IMR-90 (cell line): ENCODE results near the gene PSMA6. TPM values are rescaled to one million over a fixed set of nuclear protein-coding genes. Genes with fewer than 3 reads are reported as not detected.

ENCODE experiments used
- ATAC-seq: fragments of 200-7000 bp; cut with Tn5 transposase; 2 replicates; pipeline ENCODE4 v1.9.1; 2020; ENCODE audit warnings: low read depth, mild to moderate bottlenecking, moderate library complexity
- BruUV-seq: library from RNA; stranded (reverse); fragments of 400-500 nt; replicated peaks from 2 replicates; lab custom pipeline; 2021; lab: Mats Ljungman, UMichigan
- CTCF ChIA-PET: fragments of 300-600 bp; formaldehyde crosslinking; extraction: SDS; loops from one replicate; lab custom pipeline; 2021; ENCODE audit warnings: antibody characterized with exemption; lab: Yijun Ruan, JAX
- POLR2A ChIA-PET: fragments of 300-600 bp; sonication (Branson Sonifier 250); formaldehyde crosslinking; loops from one replicate; lab custom pipeline; 2022; ENCODE audit warnings: antibody characterized with exemption; ENCODE audit not compliant: unreplicated experiment; lab: Charles Lee
- DNase-seq: peaks from one replicate; pipeline ENCODE4 v3.0.0; 2013
- H2AFZ ChIP-seq: replicated peaks from 2 replicates; pipeline ENCODE3; 2013; ENCODE audit warnings: low read length, mild to moderate bottlenecking; ENCODE audit not compliant: poor library complexity
- H2AK5ac ChIP-seq: 2 replicates; pipeline ENCODE4 v1.6.1; 2013; ENCODE audit warnings: low read depth, low read length, inconsistent platforms
- H2AK9ac ChIP-seq: replicated peaks from 2 replicates; pipeline ENCODE3; 2013; ENCODE audit warnings: mild to moderate bottlenecking, low read depth, low read length, moderate library complexity; ENCODE audit not compliant: poor library complexity
- H2BK120ac ChIP-seq: 2 replicates; pipeline ENCODE4 v1.6.1; 2013; ENCODE audit warnings: low read depth, low read length, inconsistent platforms
- H2BK15ac ChIP-seq: 3 replicates; pipeline ENCODE4 v1.6.1; 2013; ENCODE audit warnings: low read depth, low read length, inconsistent platforms
- H2BK20ac ChIP-seq: 2 replicates; pipeline ENCODE4 v1.6.1; 2013; ENCODE audit warnings: low read depth, mild to moderate bottlenecking, inconsistent platforms, low read length, moderate library complexity
- H2BK5ac ChIP-seq: 2 replicates; pipeline ENCODE4 v1.6.1; 2013; ENCODE audit warnings: mild to moderate bottlenecking, low read depth, low read length, inconsistent platforms; ENCODE audit not compliant: poor library complexity, severe bottlenecking
- H3K14ac ChIP-seq: replicated peaks from 2 replicates; pipeline ENCODE4 v1.6.1; 2013; ENCODE audit warnings: low read depth, low read length, inconsistent platforms
- H3K18ac ChIP-seq: 2 replicates; pipeline ENCODE4 v1.6.1; 2013; ENCODE audit warnings: low read depth, low read length, control low read depth
- H3K23ac ChIP-seq: 2 replicates; pipeline ENCODE4 v1.6.1; 2013; ENCODE audit warnings: low read depth, low read length, inconsistent platforms
- H3K27ac ChIP-seq: 2 replicates; pipeline ENCODE4 v1.5.1; 2013; ENCODE audit warnings: mild to moderate bottlenecking, control low read depth, low read length; ENCODE audit not compliant: insufficient read depth
- H3K27me3 ChIP-seq: 2 replicates; pipeline ENCODE4 v1.6.1; 2013; ENCODE audit warnings: low read length; ENCODE audit not compliant: control insufficient read depth, insufficient read depth
- H3K36me3 ChIP-seq: 2 replicates; pipeline ENCODE4 v1.6.1; 2013; ENCODE audit warnings: low read length, mixed read lengths; ENCODE audit not compliant: control insufficient read depth, insufficient read depth
- H3K4ac ChIP-seq: 2 replicates; pipeline ENCODE4 v1.6.1; 2013; ENCODE audit warnings: low read depth, low read length, inconsistent platforms
- H3K4me1 ChIP-seq: 2 replicates; pipeline ENCODE4 v1.6.1; 2013; ENCODE audit warnings: low read length, mixed read lengths; ENCODE audit not compliant: control insufficient read depth, insufficient read depth
- H3K4me2 ChIP-seq: 2 replicates; pipeline ENCODE4 v1.6.1; 2013; ENCODE audit warnings: low read depth, mild to moderate bottlenecking, control low read depth, low read length, moderate library complexity
- H3K4me3 ChIP-seq: 2 replicates; pipeline ENCODE4 v1.5.1; 2013; ENCODE audit warnings: low read depth, mild to moderate bottlenecking, control low read depth, low read length, moderate library complexity; ENCODE audit not compliant: insufficient read depth
- H3K56ac ChIP-seq: 2 replicates; pipeline ENCODE4 v1.6.1; 2013; ENCODE audit warnings: low read length, inconsistent platforms; ENCODE audit not compliant: insufficient read depth; ENCODE audit errors: extremely low read depth
- H3K79me1 ChIP-seq, 2 experiments: 2 replicates each; pipeline ENCODE4 v1.6.1; 2013; ENCODE audit warnings: low read length in 2 of 2, inconsistent platforms in 1 of 2, low read depth in 1 of 2
- H3K9ac ChIP-seq: 2 replicates; pipeline ENCODE4 v1.6.1; 2013; ENCODE audit warnings: low read depth, low read length, control low read depth
- H3K9me1 ChIP-seq: 2 replicates; pipeline ENCODE4 v1.6.1; 2013; ENCODE audit warnings: low read length, inconsistent platforms; ENCODE audit not compliant: insufficient read depth
- H3K9me3 ChIP-seq: 2 replicates; pipeline ENCODE4 v1.6.1; 2013; ENCODE audit warnings: low read length; ENCODE audit not compliant: control insufficient read depth, insufficient read depth
- H4K20me1 ChIP-seq: 2 replicates; pipeline ENCODE4 v1.6.1; 2013; ENCODE audit warnings: low read length, inconsistent platforms; ENCODE audit not compliant: insufficient read depth
- H4K5ac ChIP-seq: 2 replicates; pipeline ENCODE4 v1.6.1; 2013; ENCODE audit warnings: mild to moderate bottlenecking, low read depth, low read length, control low read depth
- H4K8ac ChIP-seq, 2 experiments: 2 replicates each; pipeline ENCODE4 v1.6.1; 2013; ENCODE audit warnings: low read depth in 2 of 2, low read length in 2 of 2, control low read depth in 1 of 2, inconsistent platforms in 1 of 2
- H4K91ac ChIP-seq: 2 replicates; pipeline ENCODE4 v1.6.1; 2013; ENCODE audit warnings: low read depth, low read length, inconsistent platforms; ENCODE audit not compliant: insufficient read depth
- BHLHE40 ChIP-seq: fragments of 150-350 bp; IDR thresholded peaks from 2 replicates; pipeline ENCODE4 v1.6.1; 2016; ENCODE audit warnings: mild to moderate bottlenecking, low read depth, low read length
- CHD1 ChIP-seq: IDR thresholded peaks from 2 replicates; pipeline ENCODE4 v1.6.1; 2012; ENCODE audit warnings: low read depth, low read length, improper control_type of control experiment
- CTCF ChIP-seq: conservative IDR thresholded peaks from 2 replicates; pipeline ENCODE4 v1.5.1; 2012; ENCODE audit warnings: mild to moderate bottlenecking, low read depth, low read length, improper control_type of control experiment
- MAFK ChIP-seq: IDR thresholded peaks from 2 replicates; pipeline ENCODE4 v1.6.1; 2012; ENCODE audit warnings: low read depth, low read length, improper control_type of control experiment
- MAZ ChIP-seq: IDR thresholded peaks from 2 replicates; pipeline ENCODE4 v1.6.1; 2012; ENCODE audit warnings: low read depth, mild to moderate bottlenecking, low read length, improper control_type of control experiment, moderate library complexity, borderline replicate concordance
- NFE2L2 ChIP-seq: fragments of 150-350 bp; IDR thresholded peaks from 2 replicates; pipeline ENCODE4 v1.6.1; 2016; ENCODE audit warnings: low read depth, mild to moderate bottlenecking, low read length
- RAD21 ChIP-seq: IDR thresholded peaks from 2 replicates; pipeline ENCODE4 v1.6.1; 2012; ENCODE audit warnings: low read length, improper control_type of control experiment
- RCOR1 ChIP-seq: IDR thresholded peaks from 2 replicates; pipeline ENCODE4 v1.6.1; 2012; ENCODE audit warnings: mild to moderate bottlenecking, low read length, improper control_type of control experiment; ENCODE audit not compliant: insufficient replicate concordance
- SMC3 ChIP-seq: fragments of 150-350 bp; IDR thresholded peaks from 2 replicates; pipeline ENCODE4 v1.6.1; 2016; ENCODE audit warnings: low read depth, mild to moderate bottlenecking, antibody characterized with exemption, low read length, moderate library complexity
- WGBS, 2 experiments: methylation state at CpG; one replicate each; pipeline versions ENCODE4 v1.1.5 to v1.1.7; 2013; ENCODE audit warnings: missing lambda C conversion rate in 2 of 2; ENCODE audit not compliant: insufficient read length in 1 of 2; ENCODE audit errors: extremely low coverage in 2 of 2; 5-methylcytosine and 5-hydroxymethylcytosine counted together
- dilution Hi-C: fragments of 300-500 bp; cut with HindIII; formaldehyde crosslinking; loops from one replicate; pipeline ENCODE4 v1.14.3; 2018; ENCODE audit warnings: low sequenced_read_pairs; ENCODE audit not compliant: unreplicated experiment
- in situ Hi-C: fragments of 300-500 bp; cut with MboI; formaldehyde crosslinking; loops from 3 replicates; pipeline ENCODE4 v1.14.3; 2019; ENCODE audit warnings: low sequenced_read_pairs, inconsistent platforms, mixed read lengths
- intact Hi-C: fragments of 100-400 bp; cut with micrococcal nuclease; formaldehyde crosslinking; loops from 2 replicates; pipeline ENCODE4 v1.10.0; 2022
- polyA plus RNA-seq, 3 experiments: library from polyadenylated mRNA; depleted of rRNA; stranded (reverse); fragments of >200 nt; gene quantifications; 2 replicates each; pipeline ENCODE4 v1.2.3, GENCODE V29; 2012; ENCODE audit warnings: low replicate concordance in 1 of 3
- total RNA-seq: library from RNA; depleted of rRNA; stranded (reverse); fragments of >200 nt; gene quantifications from 2 replicates; pipeline ENCODE4 v1.2.3, GENCODE V29; 2012

The PSMA6 gene
- total and polyA plus RNA-seq, 2 of the 4 experiments (the other 2 are of a cell fraction): 184 to 530 TPM

GRCh38 chr14:35300228-35300627 is 8.0 kb downstream of the PSMA6 start:
- Histone ChIP-seq H2BK120ac (no peak overlapping the region), H3K27me3 (no peaks in the 10 kb centered on the region), H3K9me1 (peaks cover 9% of the 10 kb centered on the region), H2BK15ac (no peak overlapping the region), H3K4me1 (peaks cover 7% of the 10 kb centered on the region), H3K18ac (no peak overlapping the region), H2AK5ac (no peak overlapping the region), H3K27ac (no peak overlapping the region), H4K5ac (no peak overlapping the region), H3K79me1 (peaks cover 6 to 43% of the 10 kb centered on the region in 2 experiments; a peak in 3 of 4 replicates), H2BK5ac (no peak overlapping the region), H3K56ac (no peak overlapping the region), H3K9me3 (no peaks in the 10 kb centered on the region), H4K8ac (no peak overlapping the region), H4K20me1 (peaks cover 53% of the 10 kb centered on the region), H3K14ac (no peak overlapping the region), H3K4me2 (no peak overlapping the region), H2BK20ac (no peak overlapping the region), H3K4ac (no peak overlapping the region), H3K36me3 (peaks cover 2% of the 10 kb centered on the region), H3K9ac (no peak overlapping the region), H3K23ac (no peak overlapping the region), H2AK9ac (no peak overlapping the region), H2AFZ (no peak overlapping the region), H4K91ac (no peak overlapping the region), H3K4me3 (no peak overlapping the region)
- intact Hi-C loops (no loop called here), in situ Hi-C loops (no loop called here), dilution Hi-C loops (no loop called here)
- CTCF ChIA-PET: interaction anchor here (0.5 to 1.0 kb wide), 2 partner anchors 29 to 55 kb away, joined by 3 read pairs; no protein-coding TSS in a partner anchor
- ATAC-seq (no peak), DNase-seq (no peak)
- no CpG with 5 or more reads among the region's 3 CpGs for WGBS, 2 experiments
- BruUV-seq: no TSS peak
- POLR2A ChIA-PET: no interaction called here
- TF ChIP-seq BHLHE40 (no peak), MAZ (no peak), SMC3 (no peak), RCOR1 (no peak), NFE2L2 (no peak), RAD21 (no peak), CTCF (no peak), CHD1 (no peak), MAFK (no peak)
